Measurements from ENCODE around the gene GPR82.
"Not testable (repeated sequence)": the region's sequence is repeated elsewhere in the genome, so short reads cannot be mapped to it uniquely, and the experiment has no call there.

GPR82 gene

GRCh38 chrX:41718481-41719235 lies 5.3 kb upstream of the GPR82 start:
- TF ChIP-seq CTCF (IDR thresholded peaks at IDR 0.05; ENCODE audit: extremely low read depth, missing control alignments): no peak
- no peak for DNase-seq (ENCODE audit: low spot score)

GRCh38 chrX:41719610-41720009 lies 4.4 kb upstream of the GPR82 start:
- DNase-seq (ENCODE audit: low spot score): not testable (repeated sequence)

- TF ChIP-seq CTCF (IDR thresholded peaks at IDR 0.05; ENCODE audit: extremely low read depth, missing control alignments): no peak
- DNase-seq (ENCODE audit: low spot score): peak; percentile 20
These were observed 3.7 kb upstream of the GPR82 start for GRCh38 chrX:41720125-41720779.

GRCh38 chrX:41721590-41721989 lies 2.4 kb upstream of the GPR82 start:
- TF ChIP-seq CTCF (IDR thresholded peaks at IDR 0.05; ENCODE audit: extremely low read depth, missing control alignments): no peak
- DNase-seq (ENCODE audit: low spot score): no peak

- DNase-seq (ENCODE audit: low spot score): no peak
- no peak for TF ChIP-seq CTCF (IDR thresholded peaks at IDR 0.05; ENCODE audit: extremely low read depth, missing control alignments)
These were observed 1.8 kb upstream of the GPR82 start for GRCh38 chrX:41722214-41722613.

- no peak for DNase-seq (ENCODE audit: low spot score)
- TF ChIP-seq CTCF (IDR thresholded peaks at IDR 0.05; ENCODE audit: extremely low read depth, missing control alignments): no peak
These were observed 964 bp upstream of the GPR82 start for GRCh38 chrX:41722816-41723618.

- DNase-seq (ENCODE audit: low spot score): peak; percentile 3
- no peak for TF ChIP-seq CTCF (IDR thresholded peaks at IDR 0.05; ENCODE audit: extremely low read depth, missing control alignments)
These were observed 4.1 kb downstream of the GPR82 start for GRCh38 chrX:41728125-41728524.

All from GM20000 (cell line).